Activated CD4-positive, alpha-beta T cell treated with anti-CD3 and anti-CD28 coated beads, Interleukin-10, Interleukin-2, amounts not matched to agents 100 ng/mL and 50 ng/mL, durations not matched to agents 16 hours and 8 hours (primary cell): Measurements from ENCODE around the gene UACA.

Experiments used
- DNase-seq: peaks from one replicate; pipeline ENCODE4 v3.0.0-alpha.2; 2020

Gene UACA

DNA sequence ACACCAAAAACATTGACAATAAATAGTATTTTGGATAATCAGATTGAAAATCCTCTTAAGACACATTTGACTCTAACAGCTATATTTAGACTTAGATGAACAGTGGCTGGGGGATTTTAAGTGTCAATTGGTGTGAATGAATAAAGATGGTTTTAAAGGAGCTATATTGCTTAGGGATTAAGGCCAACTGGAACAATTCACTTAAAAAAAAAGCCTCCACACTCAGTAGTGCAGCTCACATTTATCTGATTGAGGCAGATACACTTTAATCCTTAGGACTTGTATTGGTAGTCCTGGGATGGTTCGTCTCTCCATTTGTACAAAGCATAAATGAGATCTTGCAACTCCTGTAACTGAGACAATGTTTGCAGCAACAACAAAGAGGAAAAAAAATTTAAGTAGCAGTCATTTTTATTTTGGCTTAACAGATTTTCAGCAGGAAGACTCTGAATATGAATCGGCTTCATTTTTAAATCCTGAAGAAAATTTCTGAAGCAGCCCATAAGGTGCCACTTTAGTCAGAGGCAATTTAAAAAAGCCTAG lies 112.0 kb downstream of the UACA start:
- DNase-seq, result no peak

DNA sequence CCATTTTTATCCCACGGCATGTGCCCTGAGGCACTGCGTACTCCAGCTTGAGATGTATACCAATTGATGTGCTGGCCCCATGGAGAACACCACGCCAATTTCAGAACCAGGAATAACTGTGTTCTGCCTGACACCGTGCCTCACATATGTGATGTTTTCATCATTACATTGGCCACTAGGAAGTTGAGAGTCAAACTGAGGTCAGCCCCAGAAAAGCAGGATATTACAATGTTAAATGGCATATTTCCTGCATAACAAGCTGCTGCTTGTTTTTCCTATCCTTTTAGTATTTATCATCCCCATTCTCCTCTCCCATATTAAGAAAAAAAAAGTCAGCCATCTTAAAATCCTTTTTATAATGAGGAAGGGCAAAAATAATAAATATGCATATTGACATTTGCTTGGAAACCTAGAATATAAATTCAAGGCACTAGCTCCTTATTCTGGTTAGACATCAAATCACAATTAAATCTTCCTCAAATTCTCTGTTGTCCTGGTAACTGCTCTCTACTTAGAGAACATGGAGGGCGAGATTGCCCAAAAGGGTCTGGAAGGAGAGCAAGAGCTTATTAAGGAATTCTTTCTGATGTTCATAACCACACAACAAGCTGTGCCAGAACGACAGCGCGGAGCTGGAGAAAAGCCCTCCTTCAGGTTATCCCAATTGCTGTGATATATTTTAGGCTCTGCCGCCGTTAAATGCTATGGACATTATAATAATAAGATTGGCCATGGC lies 112.6 kb downstream of the UACA start:
- DNase-seq, result no peak

DNA sequence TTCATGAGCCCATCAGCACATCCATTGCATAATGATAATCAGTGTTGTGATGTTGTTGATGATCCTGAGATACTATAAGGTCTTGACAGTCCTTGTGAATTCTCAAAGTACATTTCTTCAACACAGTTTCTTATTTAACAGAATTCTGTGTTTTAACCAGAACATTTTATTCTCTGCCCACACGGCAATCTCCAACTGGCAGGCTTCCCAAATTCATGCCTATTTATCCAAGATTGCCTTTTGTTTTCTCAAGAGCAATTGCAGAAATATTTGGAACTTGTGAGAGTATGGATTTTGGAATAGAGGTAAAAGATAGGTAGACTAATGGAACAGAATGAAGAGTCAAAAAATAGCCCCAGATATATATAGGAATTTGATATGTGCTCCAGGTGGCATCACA lies 116.0 kb downstream of the UACA start:
- DNase-seq, result no peak

DNA sequence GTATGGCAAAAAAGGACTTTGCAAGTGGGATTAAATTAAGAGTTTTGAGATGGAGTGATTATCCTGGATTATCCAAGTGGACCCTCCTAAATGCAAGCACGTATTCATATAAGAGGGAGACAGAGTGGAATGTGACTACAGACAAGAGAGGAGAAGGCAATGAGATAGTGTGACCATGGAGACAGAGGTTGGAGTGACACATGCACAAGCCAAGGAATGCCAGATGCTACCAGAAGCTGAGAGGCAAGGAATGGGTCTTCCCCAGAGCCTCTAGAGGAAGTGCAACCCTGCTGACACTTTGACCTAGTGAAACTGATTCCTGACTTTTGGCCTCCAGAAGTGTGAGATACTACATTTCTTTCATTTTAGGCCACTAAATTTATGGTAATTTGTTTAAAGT lies 117.2 kb downstream of the UACA start:
- DNase-seq, result no peak

DNA sequence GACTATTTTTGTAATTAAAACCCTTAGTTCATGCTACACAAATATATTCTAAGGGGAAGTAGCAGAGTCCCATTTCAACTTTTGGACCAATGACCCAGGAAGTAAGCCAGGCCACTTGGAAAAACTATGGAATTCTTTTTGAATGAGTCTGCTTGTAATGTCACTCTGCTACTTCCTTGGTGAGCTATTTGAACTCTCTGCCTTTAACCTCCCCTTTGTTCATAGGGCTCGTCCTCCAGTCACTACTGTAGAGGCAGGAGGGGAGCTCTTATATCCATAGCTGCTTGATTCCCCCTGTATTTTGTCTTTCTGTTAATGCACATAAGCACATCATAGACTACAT lies 119.6 kb downstream of the UACA start:
- no peak for DNase-seq

DNA sequence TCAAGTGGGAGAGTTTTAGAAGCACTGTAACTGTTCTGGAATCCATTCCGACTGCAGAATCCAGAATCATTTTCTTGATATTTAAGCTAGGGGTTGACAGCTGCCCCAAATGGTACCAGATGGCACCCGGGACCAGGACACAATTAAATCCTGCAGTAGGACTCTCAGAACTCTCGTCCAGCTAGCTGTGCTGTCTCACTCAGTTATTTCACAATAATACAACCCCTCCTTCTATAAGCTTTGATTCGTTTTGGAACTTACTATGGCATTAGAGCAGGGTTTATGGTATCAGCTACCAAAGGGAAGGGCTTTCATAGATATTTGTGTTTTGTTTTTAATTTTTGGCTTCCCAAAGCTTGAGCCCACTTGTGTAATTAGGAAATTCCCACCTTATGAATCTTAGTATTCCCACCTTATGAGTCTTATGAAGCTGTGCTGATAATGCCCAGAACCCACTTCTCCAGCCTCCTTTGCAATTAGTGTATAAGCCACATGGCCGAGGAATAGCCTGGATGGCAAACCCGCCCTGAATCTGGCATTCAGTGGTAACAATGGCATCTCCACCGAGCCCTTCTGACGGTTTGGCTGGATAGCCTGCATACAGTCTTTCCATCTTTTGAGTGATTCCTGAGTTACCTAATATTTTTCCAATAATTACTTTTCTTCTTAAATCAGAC lies 120.1 kb downstream of the UACA start:
- no peak for DNase-seq

DNA sequence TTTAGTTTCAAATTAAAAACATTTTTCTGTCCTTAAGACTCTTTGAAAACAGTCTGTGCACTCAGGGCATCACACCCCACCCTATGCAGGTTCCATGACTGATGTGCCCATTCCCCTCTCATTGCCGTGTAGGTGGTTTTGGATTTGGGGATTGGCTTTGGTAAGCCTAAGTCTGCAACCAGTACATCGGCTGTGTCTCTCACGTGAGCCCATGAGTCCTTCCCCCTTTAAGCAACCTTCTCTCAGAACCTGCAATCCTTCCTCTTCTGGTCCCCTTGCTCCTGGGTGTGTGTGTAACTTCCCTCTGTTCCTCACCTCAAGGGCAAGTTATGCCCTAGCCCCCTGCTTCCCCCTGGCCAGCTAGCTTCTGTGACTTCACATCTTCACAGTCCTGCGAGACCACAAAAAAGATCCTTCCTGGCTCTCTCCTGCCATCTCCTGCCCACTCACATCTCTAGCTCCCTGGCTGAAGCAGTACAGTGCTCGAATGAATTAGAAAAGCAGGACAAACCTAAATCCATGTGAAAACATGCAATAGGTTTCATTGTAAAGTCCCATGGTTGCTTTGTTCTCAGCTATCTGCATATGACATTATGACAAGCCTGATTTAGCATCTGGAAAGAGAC lies 126.7 kb downstream of the UACA start:
- DNase-seq, result no peak

DNA sequence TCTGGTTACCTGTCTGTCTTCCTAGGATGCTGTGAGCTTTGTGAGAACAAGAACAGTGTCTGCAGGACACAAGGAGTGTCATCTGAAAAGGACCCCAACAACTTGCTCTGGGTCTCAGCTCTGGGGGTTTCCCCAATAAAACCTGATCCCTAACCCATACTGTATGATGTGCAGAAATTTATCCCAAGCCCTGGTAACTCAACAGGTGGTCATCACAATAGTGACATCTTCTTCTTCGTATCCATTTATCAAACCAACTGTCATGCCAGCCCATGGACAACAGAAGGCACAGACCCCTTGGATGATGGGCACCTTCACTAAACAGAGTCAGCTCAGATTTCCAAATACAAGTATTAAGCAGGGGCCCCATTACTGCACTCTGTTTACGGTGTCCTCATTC lies 127.5 kb downstream of the UACA start:
- DNase-seq, result no peak

DNA sequence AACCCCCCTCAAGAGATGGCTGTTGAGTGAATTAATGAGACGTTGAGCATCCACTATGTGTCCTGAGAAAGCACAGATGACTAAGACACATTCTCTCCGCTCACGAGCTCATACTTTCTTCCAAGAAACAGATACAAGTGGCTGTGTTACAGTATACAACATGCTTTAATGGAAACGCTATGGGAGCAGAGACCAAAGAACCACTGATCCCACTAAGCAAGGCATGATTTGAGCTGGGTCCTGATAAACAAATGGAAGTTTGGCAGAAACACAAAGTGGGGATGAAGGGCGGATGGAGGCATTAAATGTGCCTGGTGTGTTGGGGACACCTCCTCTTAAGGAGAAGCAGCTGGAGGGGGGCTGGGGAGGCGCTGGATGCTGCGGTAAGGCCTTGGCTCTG lies 129.4 kb downstream of the UACA start:
- no peak for DNase-seq

DNA sequence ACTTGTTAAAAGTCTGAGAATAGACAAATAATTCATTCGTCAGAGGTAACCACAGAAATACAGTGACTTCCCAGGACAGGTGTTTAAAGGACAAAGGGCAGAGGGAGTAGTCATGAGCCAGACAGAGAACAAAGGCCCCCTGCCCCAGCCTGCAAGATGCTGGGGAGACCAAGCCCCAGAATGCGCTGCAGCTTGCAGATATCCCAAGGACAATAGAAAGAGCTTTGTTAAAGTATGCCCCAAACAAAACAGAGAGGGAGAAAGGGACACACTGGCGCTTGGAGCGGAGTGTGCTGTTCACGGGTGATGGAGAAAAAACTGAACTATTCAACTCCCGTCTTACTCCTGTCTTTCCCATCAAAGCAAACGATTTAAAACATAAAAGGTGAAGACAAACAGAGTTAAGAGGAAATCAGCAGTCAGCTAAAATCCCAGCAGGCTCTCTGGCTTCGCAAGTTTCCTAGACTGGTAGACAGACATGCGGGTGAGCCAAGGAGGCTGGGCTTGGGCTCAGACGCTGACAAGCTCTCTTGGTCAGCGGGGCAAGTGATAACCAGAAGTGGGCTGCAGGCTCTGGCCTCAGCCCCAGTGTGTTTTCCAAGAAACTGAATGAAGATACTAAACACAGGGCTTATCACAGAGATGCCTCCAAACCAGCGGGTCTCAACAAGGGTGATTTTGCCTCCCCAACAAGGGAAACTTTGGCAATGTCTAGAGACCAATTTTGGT lies 130.1 kb downstream of the UACA start:
- DNase-seq, result no peak

DNA sequence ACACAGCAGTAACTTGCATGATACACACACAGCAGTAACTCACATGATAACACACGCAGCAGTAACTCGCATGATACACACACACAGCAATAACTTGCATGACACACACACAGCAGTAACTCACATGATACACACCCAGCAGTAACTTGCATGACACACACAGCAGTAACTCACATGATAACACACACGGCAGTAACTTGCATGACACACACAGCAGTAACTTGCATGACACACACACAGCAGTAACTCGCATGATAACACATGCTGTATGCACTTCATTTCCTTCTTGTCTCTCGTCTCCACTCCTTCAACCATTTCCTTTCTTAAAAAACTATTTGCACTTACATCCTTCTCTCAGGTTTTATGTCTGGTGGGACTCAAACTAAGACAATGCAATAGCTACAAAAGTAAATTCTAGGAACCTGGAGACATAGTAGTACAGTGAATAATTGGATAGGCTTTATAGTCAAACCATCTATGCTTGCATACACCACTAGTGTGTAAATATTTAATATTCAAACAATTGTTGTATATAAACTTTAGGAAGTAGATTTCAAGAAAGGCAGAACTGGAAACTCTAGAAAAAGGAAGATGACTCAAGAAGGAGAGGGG lies 130.8 kb downstream of the UACA start:
- no peak for DNase-seq

DNA sequence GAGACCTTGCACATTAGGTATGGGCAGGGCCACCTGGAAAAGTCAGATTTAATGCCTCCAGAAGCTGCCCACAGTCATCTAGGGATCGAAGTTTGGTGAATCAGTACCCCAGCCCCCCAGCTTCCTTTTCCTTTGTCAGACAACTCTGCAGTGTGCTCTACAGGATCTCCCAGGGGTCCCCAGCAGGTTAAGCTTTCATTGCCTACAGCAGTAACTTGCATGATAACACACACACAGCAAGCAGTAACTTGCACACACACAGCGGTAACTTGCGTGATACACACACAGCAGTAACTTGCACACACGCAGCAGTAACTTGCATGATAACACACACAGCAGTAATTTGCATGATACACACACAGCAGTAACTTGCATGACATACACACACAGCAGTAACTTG lies 131.3 kb downstream of the UACA start:
- no peak for DNase-seq

DNA sequence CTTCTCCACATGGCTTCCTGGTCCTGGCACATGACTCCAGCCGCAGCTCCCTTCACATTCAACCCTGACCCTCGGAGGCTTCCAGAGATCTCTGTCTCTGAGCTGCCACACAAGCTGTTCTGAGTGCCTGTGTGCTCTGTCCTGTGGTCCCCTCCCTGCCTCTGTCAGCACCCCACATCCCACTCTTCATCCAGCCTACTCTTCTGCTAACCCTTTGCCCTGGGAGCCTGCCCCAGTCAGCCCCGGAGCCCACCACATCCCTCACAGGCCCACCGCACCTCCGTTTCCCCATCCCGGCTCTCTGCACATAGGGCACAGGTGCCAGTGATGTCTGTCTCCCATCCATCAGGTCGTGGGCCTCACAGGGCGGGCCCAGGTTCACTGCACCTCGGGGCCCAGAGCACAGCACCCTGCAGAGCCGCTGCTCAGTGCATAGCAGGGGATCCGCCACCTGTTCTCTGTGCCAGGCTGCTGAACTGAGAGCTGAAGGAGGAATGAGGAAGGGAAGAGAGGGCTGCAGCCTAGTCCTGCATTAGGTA lies 133.6 kb downstream of the UACA start:
- DNase-seq, result no peak

DNA sequence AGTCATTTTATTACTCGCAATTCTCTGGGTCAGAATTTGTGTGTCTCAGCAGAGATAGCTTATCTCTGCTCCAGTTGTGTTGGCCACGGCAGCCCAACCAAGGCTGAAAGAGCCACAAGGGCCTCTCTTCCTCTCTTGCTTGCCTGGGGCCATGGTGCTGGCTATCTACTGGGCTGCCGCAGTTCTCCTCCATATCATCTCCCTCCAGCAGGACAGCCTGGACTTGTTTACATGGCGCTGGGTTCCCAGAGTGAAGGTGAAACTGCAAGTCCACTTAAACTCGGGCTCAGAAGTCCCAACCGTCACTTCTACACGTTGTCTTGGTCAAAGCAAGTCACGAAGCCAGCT lies 134.8 kb downstream of the UACA start:
- no peak for DNase-seq

DNA sequence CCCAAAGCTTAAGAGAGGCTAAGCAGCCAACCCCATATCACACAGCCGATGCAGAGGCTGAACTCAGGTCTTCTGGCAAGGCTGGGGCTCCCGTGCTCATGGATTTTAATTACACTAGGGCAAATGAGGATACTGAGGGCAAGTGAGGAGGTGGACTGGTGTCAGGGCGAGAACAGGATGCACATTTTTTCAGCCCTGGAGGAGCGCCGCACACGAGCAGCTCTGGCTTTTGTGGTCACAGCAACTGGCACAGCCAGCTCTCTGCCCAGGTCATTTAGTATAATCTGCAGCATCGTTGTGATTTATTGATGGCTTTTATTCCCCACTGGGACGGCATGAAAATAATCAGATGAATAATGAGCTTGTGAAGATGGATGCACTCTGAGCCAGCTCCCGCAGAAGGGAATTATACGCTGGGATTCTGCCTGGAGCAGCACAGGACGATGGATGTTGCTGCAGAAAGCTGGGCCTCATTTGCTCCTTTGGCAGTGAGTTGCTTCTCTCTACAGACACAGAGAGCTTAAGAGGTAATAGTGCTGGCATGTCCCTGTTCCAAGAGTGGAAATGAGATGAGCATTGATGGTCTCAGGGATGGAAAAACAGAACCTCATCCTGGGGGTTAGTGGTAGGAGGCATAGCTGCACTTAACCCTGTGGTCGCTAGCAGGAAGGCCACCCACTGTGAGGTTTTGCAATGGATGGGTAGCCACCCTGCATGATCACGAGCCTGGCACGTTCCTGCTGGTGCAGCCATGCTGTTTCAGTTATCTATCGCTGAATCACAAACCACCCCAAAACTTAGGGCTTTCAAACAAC lies 135.4 kb downstream of the UACA start:
- no peak for DNase-seq

DNA sequence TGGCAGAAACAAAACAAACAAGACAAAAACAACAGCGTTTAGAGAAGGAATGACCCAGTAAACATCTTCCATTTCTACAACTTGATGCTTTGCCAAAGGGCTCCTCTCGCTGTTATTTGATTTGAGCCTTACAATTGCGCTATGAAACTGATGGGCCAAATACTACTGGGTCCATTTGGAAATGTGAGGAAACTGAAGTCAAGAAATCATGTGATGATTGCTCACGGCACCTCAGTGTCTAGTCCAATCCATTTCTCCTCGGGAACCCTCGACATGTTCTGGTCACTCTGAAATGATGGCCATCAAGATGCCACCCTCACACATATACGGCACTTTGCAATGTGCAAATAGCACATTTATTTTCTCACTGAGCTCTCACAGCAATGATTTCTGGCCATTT lies 136.0 kb downstream of the UACA start:
- DNase-seq, result no peak

DNA sequence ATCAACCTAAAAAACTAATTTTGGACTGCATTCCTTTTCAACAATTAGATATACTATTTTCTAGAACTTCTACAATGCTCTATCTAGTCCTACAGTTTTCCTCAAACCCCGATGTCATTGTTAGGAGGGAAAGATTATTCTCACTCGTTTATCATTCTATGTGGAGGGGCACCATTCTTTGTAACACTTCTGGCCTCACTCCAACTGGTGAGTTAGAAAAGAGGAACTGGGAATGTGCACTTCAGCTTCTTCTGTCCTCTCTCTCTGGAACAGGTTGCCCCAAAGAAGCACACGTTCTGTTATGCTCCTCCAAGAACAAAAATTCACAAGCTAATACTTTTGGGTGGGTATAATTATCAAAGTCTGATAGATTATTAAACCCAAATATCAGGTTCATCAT lies 137.9 kb downstream of the UACA start:
- DNase-seq, result no peak

DNA sequence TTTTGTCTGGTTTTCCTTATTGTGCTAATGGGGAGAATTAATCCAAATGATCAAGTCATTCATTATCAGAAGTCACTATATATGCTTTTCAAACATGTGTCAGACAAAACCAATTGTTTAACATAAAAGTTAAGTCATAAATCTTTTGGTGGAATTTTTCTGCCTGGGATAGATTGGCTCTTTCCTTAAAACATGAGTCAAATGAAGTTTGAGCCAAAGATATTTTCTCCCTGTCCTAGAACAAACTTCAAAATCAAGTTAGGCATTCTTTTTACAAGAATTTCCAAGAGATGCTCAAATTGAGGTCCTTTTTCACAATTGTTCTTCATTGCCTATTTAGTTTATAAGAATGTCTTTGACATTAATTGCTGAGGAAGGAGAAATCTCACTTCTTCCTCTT lies 138.3 kb downstream of the UACA start:
- no peak for DNase-seq

DNA sequence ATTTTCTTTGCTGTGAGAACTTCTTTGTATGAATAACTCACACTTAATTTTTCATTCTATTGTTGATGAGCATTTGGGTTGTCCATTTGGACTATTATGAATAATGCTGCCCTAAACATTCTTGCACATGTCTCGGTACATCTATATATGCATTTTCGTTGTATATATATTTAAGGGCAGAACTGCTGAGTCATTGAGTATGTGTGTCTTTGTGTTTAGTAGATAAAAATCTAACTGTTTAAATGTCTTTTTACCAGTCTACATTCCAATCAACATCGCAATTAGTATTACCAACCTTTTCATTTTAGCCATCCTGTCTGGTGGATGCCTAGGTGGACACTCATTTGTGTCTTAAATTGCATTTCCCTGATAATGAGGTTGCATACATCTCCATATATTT lies 144.4 kb downstream of the UACA start:
- no peak for DNase-seq

DNA sequence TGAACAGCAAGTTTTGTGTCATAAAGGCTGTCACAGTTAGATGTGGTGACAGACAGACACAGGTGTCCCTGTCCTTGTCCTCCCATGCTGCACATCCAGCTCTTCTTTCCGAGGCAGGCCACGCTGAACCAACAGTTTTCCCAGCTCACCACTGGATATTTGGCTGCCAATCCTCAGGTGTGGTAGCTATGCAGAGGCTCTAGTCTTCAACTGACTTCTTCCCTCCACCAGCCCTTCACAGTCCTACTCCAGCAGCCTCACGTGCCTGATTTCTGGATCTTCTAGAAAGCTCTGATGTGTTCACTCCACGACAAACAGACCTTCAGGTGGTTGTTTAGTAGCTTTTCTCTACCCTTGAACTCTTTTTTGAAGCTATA lies 145.5 kb downstream of the UACA start:
- DNase-seq, result no peak

DNA sequence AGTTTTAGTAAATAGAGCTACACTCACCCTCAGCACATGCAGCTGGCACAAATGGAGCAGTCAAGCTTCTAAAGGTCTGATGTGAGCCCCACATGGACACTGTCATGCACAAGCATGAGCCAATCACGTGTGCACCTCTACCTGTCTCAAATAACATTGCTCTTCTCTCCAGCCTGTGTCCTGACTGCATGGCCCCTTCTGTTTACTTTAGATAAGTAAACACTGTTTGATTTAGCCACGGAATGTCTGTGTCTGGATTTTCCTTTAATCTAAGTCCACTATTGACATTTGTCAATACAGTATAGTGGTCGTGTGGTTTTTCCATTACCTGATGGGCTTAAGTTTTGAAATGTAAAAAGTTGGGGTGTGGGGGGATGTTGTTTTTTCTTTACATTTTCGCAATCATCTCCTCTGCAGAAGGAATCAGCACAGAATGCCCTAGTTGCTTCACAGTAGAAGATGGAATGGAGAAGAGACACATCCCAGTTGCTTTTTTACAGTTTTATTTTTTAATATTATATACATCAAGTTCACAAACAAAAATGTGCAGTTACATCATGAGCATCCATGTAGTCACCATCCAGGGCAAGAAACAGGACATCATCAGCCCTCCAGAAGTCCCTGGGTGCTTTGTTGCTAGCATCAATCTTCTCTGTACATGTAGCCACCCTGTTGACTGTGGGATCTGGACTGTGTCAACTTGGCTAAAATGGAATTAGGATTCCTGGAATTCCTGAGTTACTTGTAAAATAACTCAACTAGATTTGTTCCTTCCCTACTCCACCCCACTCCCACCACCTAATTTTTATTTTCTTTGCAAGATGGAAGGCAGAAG lies 146.1 kb downstream of the UACA start:
- DNase-seq, result no peak
